Activated CD4-positive, alpha-beta T cell treated with anti-CD3 and anti-CD28 coated beads, Interleukin-2, Interleukin-4, amounts not matched to agents 100 ng/mL and 50 ng/mL, durations not matched to agents 16 hours and 8 hours (primary cell): Measurements from ENCODE around the gene AHNAK2.
A peak's percentile ranks its signal among the peaks of the same experiment; 100 is the strongest.

Experiments
- DNase-seq: peaks from one replicate; pipeline ENCODE4 v3.0.0-alpha.2; 2020; ENCODE audit warnings: low spot score

AHNAK2 gene

DNA sequence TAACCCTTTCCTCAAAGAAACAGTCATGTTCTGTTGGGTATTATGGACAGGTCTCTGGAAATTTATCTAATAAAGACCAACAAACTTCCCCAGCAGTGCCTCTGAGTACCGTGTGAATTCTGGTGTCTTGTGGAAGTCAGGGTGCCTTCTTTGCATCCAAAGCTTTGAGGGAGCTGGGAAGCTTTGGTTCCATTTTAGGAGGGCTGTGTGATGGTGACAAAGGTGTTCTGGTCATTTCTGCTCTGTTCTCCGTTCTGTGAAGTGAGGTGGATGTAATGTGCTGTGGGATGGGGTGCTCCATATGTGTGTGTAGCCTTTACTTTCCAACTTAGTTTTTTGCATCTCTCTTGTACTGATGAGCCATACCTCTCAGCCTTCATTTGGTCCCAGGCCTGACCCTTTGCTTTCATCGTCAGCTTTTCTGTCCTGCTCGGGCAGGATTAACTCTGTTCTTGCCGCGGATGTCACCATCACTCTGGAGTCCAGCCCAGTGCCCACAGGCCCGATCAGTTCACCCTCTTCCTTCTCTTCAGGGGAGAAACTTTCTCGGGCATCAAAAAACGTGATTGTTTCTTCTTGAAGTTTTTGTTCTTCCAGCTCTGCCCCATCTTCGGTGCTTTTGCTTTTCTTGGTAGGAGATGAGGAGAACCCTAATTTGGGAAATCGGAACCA, 40.3 kb downstream of the AHNAK2 start:
- DNase-seq, result no peak

DNA sequence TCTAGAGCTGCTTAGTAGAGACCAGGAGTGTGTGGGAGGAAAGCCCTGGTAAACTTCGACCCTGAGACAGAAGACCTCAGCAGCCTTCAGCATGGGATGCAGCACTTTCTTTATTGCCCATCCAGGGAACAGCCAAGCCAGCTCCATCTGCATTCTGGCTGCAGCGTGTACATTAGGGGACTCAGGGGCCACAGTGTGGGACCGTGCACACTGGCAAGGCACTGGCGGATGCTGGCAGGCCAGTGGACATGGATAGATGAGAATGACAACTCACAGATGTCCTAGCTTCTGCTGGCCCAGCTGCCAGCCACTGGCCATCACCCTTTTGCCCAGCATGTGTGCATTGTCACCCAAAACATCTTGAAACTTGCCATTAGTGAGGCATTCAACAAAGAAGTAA, 41.0 kb downstream of the AHNAK2 start:
- DNase-seq, result no peak

DNA sequence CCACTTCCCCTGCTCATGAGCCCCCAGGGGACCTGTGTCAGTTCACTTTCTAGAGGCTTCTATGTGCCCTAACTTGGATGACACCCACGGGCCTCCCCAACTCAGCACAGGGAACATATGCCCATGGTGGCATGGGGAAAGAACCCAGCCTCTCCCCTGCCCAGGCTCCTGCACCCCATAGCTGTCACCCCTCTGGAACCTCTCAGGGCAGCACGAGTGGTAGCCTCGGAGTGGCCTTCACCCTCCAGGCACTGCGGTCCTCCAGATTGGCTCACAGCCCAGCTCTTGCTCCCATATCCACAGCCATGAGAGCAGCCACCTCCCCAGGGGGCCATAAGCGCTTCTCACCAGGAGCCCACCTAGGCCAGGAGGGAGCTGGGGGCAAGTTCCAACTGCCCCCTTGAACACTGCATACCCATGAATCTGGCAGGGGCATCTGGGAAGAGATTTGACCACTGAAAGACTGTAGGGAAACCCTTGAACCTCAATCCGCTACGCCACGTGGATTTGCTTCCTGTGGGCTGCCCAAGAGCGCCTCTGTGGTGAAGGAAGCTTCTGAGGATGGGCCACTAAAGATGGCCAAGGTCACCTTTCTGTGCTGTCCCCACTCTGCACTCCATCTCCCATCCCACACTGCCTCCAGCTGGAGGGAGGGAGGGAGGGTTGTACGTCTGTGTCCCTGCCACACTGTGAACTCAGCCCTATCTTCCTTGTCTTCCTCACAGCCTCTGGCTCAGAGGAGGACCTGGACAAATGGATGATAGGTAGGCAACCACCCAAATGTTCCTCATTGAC, 41.6 kb downstream of the AHNAK2 start:
- no peak for DNase-seq

DNA sequence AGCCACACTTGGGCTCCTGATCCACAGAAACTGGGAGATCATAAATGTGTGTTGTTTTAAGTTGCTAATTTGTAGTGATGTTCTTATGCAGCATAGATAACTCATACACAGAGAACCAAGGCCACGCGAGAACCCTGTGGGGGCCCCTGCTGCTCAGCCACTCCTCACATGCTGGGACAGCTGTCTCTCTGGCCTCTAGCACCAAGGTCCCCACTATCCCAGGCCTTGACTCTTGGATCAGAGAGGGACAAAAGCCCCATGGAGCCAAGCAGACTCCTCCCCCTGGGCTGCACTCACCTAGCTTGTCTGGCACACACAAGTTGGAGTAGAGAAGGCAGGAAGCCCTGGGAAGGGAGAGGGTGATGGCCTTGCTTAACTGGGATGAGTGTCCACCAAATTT, 42.2 kb downstream of the AHNAK2 start:
- no peak for DNase-seq

DNA sequence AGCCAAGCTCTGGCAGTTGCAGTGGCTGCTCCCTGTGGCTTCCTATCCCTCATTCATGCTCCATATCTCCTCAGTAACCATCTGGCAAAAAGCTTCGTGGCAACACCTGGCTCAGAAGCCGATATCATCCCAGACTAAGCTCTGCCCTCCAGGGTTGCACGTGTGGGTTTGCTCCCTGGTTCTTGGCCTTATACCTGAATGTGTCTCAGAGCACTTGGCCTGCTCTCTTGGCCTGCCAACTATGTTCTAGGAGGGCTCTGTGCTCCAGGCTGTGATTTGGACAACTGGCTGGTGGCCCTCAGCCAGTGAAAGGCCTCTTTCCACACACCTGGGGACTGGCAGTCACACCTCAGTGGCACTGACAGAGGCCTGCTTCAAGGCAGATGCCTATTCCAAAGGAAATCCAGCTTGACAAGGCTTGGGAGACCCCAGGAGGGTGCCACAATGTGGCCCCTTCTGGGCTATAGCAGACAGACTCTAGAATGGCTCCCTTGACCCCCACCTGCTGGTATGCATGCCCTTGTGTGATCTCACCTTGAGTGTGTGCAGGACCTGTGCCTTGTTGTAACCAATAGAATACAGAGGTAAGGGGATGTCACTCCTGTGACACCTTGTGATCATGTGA, 43.0 kb downstream of the AHNAK2 start:
- DNase-seq, result no peak

DNA sequence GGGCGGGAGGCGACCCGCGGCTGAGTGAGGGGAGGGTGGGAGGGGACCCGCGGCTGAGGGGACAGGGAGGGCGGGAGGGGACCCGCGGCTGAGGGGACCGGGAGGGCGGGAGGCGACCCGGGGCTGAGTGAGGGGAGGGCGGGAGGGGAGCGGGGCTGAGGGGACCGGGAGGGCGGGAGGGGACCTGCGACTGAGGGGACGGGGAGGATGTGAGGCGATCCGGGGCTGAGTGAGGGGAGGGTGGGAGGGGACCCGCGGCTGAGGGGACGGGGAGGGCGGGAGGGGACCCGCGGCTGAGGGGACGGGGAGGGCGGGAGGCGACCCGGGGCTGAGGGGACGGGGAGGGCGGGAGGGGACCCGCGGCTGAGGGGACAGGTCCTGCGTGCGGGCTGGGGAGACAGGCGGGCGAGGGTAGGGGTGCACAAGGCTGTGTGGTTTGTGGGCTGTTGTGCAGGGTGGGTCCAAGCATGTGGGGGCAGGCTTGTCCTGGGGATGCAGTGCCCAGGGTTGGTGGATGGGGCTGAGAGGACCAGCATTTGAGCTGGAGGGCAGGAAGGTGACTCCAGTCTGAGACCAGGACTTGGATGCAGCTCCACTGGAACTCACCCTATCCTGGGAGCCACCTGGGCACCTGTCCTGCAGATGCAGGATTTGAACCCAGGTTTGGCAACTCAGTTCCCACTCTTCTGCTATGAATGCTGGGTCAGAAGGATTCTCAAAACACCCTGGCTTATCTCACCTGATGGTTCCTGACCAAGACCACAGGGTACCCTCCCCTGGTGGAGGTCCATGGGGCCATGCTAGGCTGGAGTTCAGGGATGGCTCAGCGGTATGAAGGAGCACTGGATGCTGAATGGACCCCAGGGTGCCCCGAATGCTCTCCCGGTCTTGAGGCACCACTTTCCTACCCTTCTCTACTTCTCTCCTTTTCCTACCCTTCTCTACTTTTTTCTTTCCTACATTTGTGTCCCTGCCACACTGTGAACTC, 44.1 kb downstream of the AHNAK2 start:
- no peak for DNase-seq

DNA sequence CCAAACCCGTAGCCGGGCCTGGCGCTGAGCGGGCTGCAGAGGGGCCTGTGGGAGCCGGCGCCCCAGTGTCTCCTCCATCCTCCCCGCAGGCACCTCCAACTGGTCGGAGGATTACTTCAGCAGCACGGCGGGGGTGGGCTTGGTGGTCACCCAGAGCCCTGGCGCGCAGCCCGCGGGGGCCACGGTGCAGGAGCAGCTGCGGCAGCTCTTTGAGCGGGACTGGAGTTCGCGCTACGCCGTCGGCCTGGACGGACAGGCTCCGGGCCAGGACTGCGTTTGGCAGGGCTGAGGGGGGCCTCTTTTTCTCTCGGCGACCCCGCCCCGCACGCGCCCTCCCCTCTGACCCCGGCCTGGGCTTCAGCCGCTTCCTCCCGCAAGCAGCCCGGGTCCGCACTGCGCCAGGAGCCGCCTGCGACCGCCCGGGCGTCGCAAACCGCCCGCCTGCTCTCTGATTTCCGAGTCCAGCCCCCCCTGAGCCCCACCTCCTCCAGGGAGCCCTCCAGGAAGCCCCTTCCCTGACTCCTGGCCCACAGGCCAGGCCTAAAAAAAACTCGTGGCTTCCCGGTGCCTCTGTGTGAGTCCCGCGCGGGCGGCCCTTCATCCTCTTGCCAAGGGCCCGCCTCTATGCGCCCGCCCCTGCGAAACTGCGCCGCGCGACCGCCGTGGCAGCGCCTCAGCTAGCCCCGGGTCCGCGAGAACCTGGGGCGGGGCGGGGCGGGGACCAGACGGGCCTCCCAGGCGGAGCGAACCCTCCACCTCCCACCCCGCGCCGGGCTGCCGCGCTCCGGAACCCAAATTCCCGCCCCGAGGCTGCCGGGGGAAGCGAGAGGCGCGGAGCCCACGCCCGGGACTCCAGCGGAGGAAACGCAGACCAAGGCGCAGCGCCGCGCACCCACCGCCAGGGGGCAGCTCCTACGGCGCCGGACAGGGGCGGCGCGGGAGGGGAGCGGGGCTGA, 45.2 kb downstream of the AHNAK2 start:
- DNase-seq, result peak; percentile 84

DNA sequence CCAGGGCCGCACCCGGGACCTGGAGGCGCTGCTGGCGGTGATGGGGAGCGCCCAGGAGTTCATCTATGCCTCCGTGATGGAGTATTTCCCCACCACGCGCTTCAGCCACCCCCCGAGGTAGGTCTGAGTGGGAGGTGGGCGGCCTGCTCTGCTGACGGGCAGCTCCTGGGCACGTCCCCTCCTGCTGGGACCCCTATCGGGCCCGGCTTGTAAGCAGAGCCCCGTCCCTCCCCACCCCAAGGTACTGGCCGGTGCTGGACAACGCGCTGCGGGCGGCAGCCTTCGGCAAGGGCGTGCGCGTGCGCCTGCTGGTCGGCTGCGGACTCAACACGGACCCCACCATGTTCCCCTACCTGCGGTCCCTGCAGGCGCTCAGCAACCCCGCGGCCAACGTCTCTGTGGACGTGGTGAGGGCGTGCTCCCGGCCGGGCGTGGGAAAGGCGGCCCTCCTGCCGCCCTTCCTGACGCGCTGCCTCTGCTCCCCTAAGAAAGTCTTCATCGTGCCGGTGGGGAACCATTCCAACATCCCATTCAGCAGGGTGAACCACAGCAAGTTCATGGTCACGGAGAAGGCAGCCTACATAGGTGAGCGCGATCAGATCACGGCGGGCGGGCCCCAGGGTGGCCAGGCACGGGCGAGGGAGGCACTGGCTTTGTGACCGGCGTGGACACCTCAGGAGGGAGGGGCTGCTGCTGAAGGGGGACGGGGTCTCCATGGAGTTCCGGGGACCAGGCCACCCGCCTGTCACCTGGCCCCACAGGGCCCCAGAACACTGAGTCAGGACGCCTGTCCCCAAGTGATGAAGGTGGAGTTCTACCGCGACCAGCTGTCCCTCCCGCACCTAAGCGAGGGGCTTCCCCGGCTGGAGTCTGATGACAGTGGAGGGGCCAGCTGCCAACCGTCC, 46.2 kb downstream of the AHNAK2 start:
- no peak for DNase-seq

DNA sequence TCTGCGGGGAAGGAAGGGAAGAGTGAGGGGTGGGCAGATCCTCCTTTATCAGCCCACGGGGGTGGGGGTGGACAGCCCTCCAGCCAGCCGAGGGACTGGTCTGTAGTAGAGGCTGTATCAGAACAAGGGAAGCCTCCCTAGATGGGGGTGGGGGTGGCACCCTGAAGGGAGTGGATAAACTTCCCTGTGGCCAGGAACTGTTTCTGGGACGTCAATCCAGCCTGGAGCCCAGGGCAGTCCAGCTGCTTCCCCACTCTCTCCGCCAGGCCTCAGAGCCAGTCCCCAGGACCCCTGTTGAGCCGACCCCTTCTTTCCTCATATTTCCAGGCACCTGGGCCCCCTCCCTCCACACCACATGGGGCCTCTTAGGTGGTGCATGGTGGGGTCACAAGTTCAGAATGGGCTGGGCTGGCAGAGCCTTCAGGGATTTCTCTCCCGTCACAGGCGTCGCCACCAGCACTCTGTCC, 46.8 kb downstream of the AHNAK2 start:
- DNase-seq, result no peak

DNA sequence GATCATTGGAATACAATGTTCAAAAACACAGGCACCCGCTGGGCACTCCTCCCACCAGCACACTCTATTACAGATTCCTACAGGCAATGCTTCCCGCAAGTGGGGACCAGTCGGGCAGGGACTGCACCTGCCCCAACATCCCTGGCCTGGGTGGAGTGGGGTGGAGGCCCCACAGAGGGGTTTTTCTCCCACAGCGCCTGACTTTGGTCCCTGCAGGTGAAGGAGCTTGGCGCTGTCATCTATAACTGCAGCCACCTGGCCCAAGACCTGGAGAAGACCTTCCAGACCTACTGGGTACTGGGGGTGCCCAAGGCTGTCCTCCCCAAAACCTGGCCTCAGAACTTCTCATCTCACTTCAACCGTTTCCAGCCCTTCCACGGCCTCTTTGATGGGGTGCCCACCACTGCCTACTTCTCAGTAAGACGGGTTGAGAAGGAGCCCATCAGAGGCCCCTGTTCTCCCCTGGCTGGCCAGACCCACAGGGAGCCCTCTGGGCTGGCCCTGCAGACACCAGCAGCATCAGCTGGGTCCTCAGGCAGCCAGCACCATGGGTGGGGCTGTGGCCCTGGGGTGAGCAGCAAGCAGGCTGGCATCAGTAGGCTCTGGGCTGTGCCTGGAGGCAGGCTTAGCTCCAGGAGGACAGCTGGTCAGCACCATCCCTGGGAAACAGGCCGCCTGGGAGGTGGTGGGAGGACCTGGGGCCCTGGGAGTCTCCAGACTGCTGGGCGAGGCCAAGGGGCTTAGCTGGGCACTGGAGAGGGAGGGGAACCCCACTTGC, 47.5 kb downstream of the AHNAK2 start:
- no peak for DNase-seq

DNA sequence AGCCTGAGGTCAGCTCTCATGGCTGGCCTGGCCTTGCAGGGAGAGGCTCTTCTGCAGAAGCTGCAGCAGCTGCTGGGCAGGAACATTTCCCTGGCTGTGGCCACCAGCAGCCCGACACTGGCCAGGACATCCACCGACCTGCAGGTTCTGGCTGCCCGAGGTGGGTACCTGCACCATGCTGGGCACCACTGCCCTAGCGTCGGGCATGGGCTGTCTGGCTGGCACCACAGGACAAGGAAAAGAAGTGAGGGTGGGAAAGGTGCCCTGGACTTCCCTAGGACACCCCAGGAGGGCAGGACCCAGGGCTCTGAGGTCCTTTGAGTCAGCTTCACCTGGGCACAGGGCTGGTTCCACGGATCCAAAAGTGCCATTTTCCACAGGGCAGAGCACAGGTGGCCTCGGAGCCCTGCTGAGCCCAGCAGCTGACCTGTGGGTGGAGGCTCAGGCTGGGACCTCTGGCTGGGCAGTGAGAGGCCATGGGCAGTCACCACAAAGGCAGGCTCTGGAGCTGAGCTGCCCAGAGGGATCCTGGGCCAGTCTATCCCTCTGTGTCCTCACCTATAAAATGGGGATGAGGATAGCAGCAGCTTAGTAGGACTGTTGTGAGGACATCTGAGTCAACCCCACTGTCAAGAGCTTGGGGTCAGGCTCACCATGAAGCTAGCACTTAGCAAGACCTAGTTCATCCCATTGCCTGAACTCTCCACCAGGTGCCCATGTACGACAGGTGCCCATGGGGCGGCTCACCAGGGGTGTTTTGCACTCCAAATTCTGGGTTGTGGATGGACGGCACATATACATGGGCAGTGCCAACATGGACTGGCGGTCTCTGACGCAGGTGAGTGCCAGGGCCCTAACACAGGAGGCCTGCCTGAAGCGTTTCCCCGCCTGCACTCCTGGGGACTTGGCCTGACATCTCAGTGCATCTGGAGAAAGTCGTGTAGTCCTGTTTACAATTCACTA, 48.6 kb downstream of the AHNAK2 start:
- no peak for DNase-seq

DNA sequence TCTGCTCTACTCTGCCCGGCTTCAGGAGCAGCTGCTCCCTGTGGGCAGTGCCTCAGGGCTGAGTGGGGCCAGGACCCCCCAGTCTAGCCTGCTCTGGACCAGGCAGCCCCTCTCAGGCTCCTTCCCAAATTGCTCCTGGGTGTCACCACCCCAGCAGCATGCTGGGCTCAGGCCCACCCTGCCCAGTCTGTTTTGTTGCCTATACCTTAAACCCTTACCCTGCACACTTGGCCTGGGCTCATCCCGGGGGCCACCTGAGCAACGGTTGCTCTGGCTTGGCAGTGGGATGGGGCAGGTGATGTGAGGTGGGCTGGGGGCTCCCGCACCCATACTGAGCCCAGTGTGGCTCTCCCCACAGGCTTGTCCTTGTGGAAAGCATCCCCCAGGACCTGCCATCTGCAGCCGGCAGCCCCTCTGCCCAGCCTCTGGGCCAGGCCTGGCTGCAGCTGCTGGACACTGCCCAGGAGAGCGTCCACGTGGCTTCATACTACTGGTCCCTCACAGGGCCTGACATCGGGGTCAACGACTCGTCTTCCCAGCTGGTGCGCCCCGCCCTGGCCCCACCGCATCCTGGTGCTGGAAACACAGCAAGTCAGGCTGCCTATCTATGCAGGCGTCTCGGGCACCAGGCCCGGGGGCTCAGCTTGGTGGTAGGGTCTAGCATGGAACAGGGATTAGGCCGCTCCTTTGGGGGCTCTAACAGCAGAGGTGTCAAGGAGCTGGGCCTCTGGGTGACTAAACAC, 49.6 kb downstream of the AHNAK2 start:
- no peak for DNase-seq

DNA sequence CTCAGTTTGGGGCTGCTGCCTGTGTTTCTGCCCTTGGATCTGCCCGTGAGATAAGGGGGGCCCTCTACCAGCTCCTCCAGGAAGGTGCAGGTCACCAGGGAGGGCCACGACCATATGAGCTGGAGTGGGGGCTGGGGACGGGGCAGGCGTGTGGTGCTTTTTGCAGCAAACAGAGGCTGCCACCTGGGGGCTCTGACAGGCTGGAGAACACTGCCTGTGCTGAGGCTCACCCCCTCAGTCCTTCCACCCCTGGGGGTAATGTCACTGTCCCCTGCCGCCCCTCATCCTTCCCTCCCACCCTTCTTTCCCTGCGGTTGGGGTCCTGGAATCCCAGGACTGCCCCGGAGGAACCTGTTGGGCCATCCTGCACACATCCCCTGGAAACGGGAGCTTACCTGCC, 50.3 kb downstream of the AHNAK2 start:
- DNase-seq, result no peak

DNA sequence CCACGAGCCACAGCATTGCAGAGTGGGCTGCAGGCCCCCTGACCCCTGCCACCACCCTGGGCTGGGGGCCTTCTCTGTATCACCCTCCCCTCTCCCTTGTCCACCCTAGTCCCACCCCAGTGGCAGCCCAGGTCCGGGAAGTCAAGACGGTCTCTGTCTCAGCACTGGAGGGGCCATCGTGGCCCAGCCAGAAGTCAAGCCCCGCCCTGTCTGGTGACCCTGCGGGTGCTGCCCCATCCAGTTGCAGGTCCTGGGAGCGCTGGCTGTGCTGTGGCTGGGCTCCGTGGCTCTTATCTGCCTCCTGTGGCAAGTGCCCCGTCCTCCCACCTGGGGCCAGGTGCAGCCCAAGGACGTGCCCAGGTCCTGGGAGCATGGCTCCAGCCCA, 50.8 kb downstream of the AHNAK2 start:
- no peak for DNase-seq

DNA sequence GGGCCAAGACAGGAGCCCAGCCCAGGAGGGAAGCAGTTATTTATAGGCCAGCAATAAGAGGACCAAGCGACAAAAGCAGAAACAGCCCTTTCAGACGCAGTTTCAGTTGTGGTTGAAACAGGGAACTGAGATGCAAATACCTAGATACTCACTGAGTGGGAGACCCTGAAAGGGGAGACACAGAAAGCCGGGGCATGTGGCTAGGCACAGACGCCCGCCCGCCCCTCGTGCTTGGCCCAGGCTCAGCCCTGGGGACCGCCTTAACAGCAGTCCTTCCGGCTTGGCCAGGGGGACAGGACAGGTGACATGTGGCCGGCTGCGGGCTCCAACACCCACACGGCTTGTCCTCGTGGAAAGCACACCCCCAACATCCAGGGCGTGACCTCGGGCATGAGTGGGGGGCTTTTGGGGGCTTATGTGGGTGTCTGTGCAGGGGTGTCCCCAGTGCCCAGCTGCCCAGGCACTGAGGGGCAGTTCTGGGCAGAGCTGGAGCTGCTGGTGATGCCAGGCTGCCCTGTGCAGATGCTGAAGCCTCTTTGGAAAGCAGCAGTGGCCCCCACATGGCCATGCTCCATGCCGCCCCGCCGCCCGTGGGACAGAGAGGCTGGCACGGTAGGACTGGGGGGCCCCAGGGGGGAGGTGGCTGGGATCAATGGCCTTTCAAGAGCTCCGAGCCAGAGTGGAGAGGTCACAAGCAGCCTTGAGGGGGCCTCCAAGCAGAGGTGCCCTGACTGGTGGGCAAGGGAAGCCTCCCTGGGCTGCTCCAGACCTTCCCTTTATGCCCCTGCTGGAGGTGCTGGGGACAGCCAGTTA, 51.3 kb downstream of the AHNAK2 start:
- no peak for DNase-seq
